HG02885 (cell line): ENCODE measurements around the gene AZI2.
A peak's percentile ranks its signal among the peaks of the same experiment; 100 is the strongest.

ENCODE experiments used
- ATAC-seq: cut with Tn5 transposase; IDR thresholded peaks from one replicate; pipeline ENCODE4 v1.9.1; 2021; ENCODE audit warnings: mild to moderate bottlenecking; ENCODE audit not compliant: unreplicated experiment, poor library complexity

The AZI2 gene, protein sequence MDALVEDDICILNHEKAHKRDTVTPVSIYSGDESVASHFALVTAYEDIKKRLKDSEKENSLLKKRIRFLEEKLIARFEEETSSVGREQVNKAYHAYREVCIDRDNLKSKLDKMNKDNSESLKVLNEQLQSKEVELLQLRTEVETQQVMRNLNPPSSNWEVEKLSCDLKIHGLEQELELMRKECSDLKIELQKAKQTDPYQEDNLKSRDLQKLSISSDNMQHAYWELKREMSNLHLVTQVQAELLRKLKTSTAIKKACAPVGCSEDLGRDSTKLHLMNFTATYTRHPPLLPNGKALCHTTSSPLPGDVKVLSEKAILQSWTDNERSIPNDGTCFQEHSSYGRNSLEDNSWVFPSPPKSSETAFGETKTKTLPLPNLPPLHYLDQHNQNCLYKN

DNA sequence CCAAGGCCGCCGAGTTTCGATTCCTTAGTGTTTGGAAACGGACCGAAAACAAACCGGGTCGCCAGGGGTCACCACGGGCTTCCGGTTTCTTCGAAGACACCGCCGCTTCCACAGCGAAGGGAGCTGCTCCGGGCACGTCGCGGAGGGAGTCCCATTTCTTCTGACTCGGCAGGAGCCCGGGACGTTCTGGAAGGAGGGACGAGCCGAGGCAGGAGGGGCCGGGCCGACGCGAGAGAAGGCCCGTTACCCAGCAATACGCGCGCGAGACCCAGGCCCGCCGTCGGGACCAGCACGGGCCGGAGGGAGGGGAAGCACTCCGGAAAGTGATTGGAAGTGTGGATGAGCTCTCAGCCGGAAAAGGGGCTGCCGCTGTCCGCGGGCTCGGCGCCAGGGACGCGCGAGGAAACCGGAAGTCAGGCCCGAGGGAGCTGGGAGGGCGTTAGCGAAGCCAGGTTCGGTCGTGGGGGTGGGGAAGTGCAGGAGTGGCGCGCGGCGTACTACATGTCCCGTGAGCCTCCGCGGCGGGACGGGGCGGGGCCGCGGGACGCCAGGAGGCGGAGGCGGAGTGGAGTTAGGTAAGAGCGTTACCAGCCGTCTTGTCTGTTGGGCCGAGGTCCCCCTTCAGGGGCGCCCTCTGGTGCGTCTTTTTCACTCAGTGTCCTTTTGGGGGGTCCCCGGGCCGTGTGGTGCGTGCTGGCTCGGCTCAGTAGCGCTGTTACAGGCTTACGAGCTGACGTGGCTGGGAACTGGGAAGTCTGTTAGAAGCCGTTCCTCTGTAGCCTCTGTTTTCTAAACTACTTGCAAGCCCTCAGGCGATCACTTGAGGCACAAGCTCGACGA, at the start of gene AZI2, which contains the start of gene ZCWPW2:
Gene AZI2, minus strand, starts transcription at position 196 of the 840 bp plus-strand sequence. CDS start 8,207 bp downstream, outside the sequence.
Gene ZCWPW2, plus strand, starts transcription at position 93 of the 840 bp plus-strand sequence. CDS start 64,348 bp downstream, outside the sequence.
- peak; percentile 90 for ATAC-seq

DNA sequence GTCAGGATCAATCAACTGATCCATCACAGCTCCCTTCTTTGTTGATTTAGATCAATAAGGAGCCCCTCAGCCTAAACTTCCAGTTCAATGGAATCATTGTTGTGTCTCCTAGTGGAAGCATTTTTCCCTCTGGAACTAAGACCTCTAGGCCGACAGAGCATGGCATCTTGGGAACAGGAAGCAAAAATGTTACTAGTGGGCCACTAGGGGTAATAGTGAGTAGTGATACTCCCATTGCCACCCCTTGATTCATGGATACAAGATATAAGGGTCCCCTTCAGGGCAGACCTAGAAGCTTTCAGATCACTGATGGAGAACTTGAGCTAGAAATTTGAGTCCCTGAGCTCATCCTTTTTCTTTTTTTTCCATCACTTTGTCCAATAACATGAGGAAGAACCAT, 40.4 kb upstream of the AZI2 start:
- no peak for ATAC-seq

DNA sequence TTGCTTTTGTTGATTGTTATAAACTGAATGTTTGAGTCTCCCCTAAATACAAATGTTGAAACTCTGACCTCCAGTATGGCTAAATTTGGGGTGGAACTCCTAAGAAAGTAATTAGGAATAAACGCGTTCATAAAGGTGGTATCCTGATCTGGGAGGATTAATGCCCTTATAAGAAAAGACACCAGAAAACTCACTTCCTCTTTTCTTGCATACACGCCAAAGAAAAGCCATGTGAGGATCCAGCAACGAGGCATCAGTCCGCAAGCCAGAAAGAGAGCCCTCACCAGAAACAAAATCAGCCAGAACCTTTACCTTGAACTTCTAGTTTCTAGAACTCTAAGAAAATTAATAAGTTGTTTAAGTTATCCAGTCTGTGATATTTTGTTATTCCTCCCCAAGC, 37.4 kb upstream of the AZI2 start:
- ATAC-seq = no peak

DNA sequence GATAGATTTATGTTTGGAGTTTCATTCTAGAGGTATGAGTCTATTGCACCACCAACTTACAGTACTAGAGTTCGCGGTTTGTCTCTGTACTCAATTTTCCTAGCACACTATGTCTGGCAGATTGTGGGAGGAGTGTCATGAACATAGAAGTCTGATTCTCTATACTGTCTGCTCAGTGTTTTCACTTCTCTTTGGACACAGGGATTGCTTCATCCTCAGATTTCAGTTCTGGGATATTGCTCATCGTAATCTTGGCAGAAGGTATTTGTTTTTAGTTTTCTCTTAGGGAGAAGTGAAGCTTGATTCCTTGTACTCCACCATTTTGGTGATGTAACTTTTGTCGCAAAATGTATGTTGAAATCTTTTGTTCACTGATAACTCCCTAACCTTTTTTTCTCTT, 27.8 kb upstream of the AZI2 start:
- ATAC-seq = no peak

DNA sequence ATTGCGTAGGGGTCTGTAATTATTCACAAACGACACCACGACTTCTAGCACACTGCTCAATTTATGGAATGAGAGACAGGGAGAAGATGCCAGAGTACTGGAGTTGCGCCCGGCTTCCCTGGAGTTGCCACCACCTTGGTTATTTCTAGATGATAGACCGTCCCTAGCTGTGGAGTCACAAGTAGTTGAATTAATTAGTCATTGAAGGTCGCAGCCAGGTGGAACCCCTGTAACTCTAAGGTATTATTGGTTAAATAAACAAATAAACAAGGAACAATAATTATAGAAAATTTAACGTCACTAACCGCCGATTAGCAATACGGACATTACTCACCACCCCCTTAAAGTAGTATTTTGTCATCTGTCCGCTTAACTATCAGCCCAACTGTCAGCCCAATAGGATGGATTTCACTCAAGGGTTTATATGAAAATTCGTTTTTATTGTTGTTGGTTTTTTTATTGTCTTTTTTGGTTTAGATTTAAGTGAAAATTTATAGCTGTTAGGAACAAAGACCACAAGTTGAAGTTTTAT, 911 bp upstream of the AZI2 start:
- ATAC-seq = peak; percentile 5

DNA sequence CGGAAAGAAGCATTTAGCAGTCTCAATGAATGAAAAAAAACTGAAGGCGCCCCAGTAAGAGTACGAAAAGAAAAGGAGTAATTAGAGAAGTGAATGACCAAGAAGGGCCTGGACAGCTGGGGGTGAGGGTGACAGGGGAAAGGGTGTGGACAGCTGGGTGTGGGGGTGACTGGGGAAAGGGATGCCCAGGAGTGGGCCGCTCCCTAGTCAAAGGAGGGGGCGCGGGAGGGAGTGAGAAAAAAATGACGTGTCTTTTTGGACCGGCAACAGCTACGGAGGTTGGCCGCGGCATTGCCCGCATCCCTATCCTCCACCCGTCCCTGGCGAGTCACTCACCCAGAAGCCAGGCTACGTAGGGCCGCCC, 377 bp downstream of the AZI2 start:
- ATAC-seq = no peak

DNA sequence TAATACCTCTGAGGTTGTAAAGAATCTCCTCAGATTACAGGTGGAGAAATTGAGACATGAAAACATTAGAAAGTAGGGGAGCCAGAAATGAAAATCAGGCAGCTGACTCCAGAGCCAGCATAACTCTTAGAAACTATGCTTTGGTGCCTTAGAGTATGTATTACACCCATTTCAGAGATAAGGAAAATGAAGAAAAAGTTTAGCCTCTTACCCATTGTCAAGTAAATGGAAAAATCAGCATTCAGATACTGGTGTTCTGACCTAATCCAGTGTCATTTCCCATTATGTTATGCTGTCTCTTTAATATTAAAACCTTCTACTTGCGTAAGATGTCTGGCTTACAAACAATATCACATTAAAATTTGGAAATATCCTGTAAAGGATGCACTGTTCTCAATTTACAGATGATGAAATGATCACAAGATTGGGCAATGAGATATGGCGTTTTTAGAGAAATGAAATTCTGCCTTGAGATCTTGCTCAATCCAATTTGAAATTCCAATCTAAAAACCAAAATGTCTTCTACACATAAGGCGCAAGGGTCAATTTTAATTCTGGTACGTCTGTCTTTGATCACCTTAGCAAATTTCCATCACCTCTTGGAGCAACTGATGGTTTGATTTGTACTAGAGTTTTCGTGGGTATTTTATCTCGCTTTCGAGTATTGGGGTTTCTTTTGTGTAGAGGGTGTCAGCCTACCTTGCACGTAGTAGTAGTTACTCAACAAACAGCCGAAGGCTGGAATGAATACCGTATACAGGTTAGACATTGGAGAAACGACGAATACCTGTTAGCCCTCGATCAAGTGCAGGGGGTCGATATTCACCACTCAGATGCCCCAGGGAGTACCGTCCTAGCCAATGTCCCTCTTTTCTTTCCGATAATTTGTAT, 1.0 kb downstream of the AZI2 start:
- no peak for ATAC-seq

DNA sequence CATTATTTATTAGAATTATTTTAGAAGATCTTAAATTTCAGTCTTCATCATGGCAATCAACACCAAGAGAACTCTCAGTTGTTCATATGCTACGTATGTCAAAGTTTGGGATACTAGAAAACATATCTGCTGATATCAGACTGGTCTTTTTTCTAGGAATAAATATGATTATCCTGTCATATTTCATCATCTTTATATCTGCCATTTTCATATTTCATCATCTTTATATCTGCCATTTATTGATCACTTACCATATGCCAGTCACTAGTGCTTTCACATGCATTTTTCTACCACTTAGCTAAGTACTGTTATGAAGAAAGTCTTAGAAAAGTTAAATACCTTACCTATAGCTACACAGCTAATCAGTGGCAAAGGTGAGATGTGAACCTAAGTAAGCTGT, 2.9 kb downstream of the AZI2 start:
- ATAC-seq = no peak

DNA sequence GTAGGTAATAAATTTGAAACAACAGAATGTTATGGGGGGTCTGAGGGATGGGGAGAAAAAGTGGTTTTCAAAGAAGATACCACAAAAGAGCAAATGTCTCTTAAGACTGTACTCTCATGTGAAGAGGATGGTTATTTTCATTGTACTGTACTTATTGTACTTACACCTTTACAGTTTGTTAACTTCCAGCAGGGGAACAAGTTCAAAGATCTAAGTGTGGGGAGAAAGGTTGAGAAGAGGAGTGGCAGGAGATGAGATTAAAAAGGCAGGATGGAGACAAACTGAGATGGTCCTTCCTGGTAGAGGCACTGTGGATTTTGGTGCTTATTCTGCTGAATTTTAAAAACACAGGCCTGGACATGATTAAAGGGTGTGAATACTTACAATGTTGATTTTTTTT, 5.5 kb downstream of the AZI2 start:
- no peak for ATAC-seq

DNA sequence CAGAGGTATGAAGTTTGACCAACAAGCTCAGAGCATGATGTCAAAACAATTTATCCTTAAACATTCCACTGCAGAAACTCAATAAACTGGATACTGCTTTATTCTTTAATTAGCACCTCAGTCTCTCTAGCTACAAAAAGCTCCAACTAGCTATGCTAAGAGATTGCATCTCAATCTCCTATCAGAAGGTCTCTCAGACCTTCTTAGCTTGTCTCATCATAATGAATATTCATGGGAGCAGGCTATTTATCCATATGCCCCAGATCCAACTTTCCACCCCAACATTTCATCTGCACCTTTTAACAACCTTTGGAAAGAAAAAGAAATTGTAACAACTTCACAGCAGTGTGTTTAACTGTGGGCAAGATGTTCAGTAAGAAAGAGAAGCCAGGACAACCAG, 11.4 kb downstream of the AZI2 start:
- ATAC-seq = no peak

DNA sequence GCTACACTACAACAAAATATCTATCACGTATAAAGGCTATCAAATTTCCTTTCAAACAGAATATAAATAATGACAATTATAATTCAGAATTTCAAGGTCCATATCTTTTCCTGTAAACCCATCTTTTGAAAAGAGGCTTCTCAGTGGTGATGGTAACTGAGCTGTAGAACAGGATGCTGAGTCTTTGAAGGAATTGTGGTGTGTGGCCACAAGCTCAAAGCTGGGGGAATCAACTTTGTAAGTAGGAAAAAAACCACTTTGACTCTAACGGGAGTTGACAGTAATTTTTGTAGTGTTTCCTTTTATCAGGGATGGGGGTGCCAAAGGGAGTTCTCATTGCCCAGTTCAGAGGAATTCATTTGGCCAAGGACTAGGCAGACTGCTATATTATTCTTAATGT, 13.4 kb downstream of the AZI2 start:
- no peak for ATAC-seq

DNA sequence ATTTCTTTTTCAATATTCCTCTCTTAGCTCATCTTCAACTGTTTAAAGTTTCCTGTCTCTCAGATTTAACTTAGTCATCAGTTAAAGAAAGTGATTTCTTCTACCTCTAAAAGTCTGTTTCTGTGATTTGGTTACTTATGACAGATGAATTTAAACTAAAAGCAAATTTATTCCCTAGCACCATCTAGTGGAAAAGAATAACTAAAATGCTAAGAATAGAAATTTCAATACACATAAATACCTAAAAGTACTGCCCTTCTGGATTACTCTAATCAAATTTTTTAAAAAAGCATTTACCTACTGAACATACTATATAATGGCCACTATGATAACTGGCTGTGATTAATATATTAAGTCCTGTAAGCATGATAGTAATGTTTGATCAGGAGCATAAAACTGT, 14.1 kb downstream of the AZI2 start:
- ATAC-seq = no peak

DNA sequence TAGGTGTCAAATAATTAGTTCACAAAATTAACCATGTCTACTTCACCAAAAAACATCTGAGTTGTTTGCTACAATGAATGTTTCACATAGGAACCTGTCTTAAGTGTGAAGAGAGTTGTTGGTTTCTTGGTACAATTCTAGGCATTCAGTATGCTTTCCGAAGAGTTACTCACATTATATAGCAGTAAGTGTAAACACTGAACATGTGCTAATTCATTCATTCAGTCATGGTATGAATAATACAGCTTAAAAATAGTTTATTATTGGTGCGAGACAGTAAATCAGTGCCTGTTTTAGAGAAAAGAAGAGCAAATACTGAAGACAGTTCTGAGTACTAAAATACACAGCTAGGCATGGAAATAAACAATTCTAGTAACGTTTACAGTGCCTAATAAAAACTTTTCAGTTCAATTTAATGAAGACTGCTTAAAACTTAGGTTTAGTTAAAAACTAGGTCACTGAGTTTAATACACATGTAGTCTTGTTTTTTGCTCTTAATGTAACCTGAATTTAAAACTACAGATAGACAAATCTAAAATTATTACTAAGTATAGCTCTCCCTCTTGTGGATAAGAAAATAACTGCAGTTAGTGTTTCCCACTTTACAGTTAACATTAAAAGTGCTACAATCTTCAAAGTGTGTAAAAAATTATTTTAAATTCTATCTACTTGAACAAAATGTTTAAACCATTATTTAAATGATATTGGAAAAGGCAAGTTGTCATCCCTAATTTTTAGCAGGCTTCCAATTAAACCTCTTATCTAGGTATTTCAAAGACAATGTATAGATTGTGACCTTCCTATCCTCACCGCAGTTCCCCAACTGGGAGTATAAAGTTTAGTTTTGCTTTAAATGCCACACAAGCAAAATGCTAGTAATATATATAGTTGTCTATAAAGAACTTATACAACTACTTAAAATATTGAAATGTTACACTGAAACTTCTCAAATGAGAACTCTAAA, 20.2 kb downstream of the AZI2 start:
- ATAC-seq = peak; percentile 30

DNA sequence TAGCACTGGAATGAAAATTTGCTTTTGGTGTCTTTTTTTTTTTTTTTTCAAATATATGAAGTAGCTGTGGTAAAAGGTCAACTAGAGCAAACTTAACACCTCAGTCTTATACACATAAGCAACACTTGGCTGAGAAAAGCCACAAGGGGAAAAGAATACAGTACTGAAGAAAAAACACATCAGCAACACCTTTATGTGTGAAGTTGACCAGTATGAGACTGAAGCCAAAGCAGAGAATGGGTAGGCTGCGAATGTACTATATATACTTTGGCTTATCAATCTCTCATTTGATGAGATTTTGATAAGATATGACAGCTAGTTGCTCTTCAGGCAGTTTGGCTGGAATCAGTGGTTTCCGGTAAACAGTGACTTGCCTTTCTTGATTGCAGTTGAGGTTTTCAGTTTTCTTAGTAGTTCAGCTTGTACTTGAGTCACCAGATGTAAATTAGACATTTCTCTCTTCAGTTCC, 22.1 kb downstream of the AZI2 start:
- ATAC-seq = peak; percentile 92

DNA sequence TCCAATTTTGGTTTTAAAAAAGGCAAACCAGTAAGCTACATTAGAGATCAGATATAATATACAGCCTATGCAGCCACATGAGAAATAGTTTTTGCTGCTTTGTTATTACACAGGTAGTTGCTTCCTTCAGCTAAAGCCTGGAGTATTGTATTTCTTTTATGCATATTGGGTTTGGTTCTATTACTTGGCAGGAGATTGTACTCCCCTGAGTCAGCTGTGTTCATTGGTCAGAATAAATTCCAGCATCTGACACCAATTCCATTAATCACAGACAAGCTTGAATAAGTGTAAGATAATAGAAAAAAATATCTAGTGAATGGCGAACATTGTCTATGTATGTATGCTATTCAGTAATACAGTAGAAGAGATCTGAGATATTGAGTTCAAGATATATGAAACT, 26.2 kb downstream of the AZI2 start:
- no peak for ATAC-seq

DNA sequence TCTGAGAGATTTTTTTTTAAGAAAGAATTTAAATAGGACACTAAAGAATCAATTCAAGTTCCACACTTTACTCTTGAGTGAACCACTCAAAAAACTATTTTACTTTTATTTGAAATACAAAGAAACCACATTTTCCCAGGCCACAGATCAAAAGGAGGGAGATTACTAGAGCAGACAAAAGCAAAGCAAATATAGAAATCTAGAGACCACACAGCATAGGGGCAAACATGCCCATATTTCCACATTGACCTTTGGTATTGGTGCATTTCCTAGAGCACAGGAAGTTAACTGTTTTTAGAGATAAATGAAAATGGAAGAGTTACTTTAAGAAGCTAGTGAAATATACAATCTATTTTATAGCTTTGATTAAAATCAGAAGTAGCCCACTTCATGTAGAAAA, 27.6 kb downstream of the AZI2 start:
- no peak for ATAC-seq

DNA sequence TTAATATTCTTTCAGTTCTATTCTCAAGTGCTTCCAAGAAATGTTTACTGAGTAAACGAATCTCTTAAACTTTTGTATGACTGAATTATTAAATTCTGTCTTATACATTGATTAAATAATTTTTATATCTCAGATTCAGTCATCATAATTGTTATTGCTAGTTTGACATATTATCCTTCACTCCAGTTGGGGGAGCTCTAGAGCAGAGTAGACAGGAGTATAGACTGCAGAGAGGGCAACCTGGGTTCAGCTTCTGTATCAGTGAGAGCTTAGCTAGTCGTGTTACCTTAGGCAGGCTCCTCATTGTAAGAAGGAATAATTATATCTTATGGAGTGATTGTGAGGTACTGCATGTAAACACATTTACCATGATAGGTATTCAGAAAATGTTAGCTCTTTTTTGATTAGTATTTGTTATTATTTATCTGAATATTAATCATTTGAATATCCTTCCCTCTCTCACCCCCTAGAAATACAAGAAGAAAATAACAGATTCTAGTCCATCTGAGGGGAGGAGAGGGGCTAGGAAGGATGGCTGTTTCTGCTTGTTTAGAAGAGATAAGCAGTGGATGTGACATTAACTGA, 31.1 kb downstream of the AZI2 start:
- peak; percentile 93 for ATAC-seq

DNA sequence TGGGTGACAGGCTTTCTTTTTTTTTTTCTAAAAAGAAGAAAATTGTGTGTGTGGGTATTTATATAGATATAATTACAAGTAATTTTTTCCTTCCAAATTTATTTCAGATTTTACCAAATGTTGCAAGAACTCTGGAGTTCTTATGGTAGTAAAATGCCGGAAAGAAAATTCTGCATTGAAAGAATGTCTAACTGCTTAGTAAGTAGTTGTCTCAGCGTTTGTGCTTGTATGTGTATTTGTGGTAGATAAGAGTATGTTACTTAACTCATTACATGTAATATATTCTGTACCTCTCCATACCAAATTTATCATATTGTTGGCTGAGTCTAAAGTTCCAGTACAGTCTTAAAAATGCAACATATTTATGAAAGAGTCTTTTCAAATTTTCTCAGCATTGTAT, 32.4 kb downstream of the AZI2 start:
- ATAC-seq = no peak

DNA sequence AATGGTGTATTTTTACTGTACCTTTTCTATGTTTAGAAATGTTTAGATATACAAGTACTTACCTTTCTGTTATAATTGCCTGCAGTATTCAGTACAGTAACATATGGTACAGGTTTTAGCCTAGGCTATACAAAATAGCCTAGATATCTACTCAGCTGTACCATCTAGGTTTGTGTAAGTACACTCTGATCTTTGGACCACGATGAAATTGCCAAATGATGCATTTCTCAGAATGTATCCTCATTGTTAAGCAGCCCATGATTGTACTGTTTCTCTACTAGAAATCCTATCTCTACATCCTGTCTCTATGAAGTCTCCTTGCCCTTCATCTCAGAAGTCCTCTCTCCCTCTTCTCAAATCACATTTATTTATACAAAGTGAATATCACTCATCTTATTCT, 32.9 kb downstream of the AZI2 start:
- ATAC-seq = no peak
